ENCODE measurements around the gene NR5A2. TPM values are rescaled to one million over a fixed set of nuclear protein-coding genes. Genes with fewer than 3 reads are reported as not detected.

The NR5A2 gene
- total RNA-seq, 4 donors from 2014 or later = 5.0 to 21.5 (median 11.8) TPM

DNA sequence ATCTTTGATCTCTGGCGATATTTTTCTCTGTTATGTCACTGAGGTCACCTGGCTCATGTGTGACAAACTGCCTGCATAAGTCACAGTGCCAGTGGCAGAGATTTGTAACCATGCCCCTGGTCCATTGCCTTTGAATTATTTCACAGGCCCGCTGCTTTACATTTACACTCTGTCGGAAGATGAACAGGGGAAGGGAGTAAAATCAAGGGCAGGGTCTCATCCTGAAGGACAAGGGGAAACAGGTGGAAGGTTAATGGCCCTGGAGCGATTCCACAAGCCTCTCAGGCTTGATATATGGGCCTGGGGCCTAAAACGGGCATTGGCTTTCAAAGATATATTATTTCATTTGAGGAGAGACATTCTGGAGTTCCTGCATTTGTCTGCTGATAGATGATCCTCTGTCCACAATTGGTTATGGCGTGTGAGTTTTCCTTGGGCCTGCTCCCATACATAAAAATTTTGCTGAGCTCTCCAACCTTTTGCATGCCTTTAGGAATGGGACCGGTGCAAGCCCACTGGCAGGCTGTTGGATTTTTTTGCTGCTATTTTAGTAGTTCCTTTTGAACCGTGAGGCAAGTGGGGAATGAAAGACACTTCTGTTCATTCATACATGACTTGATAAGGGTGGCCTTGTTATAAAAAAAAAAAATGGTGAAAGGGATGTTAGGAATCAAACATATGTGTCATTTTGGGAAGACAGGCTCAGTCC, 51.9 kb downstream of the NR5A2 start:
- H3K27ac ChIP-seq = peak overlapping the region in 1 of 2 donors; percentile 44
- intact Hi-C loops (cut with DNase I; ENCODE audit: low total_unique reads) = no loop called here
- no peaks in the 10 kb centered on the region for H3K36me3 ChIP-seq

DNA sequence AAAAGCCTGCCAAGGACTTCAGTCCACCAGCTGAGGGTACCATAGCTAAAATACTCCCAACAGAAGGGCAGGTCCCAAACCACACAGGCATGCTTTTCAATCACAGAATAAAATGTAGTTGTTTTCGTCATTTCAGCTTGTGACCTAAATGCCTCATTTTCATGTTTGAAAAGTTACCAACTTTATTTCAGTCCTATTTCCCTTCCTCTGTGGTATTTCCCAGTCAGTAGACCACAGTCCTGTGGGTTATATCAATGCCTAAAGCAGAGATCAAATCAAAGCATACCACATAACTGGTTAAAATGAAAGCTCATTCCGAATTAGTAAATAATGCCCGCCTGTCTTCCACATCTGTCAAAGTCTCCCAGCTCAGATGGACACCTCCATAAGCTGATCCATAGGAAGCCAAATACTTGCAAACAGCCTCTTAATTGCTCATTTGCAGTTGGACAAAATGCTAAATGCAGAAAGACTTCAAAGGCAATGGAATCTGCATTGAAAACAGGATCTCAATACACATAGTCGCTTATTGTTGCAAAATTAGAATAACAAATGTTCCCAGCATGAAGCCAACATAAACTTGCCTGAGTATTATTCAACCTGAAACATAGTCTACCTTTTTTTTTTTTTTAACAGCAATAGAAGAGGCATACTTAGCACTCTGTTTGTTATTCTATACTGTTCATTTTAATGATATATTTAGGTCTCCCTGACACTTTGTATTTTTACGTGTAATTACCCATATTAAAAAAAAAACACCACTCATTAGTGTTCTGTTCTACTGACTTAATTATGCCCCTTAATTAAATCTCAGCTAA, 53.9 kb downstream of the NR5A2 start:
- intact Hi-C loops (cut with DNase I; ENCODE audit: low total_unique reads) = no loop called here
- no peaks in the 10 kb centered on the region for H3K9me3 ChIP-seq
- DNase-seq = no peak
- H3K36me3 ChIP-seq = no peaks in the 10 kb centered on the region
- H3K27me3 ChIP-seq = no peaks in the 10 kb centered on the region
- H3K4me1 ChIP-seq = no peaks in the 10 kb centered on the region
- no peak for TF ChIP-seq POLR2A (IDR thresholded peaks at IDR 0.05)
- no peak for TF ChIP-seq CTCF (IDR thresholded peaks at IDR 0.05)
- no peak overlapping the region for H3K4me3 ChIP-seq
- H3K27ac ChIP-seq = peak overlapping the region in 1 of 2 donors; percentile 14

More for the DNA sequence above, 51.9 kb downstream of the NR5A2 start:
- no peaks in the 10 kb centered on the region for H3K4me1 ChIP-seq
- TF ChIP-seq POLR2A (IDR thresholded peaks at IDR 0.05) = no peak
- no peak for TF ChIP-seq CTCF (IDR thresholded peaks at IDR 0.05)
- DNase-seq = no peak
- H3K27me3 ChIP-seq = no peaks in the 10 kb centered on the region
- no peak overlapping the region for H3K4me3 ChIP-seq
- H3K9me3 ChIP-seq = no peaks in the 10 kb centered on the region

- no peak overlapping the region for H3K4me3 ChIP-seq
- TF ChIP-seq POLR2A (IDR thresholded peaks at IDR 0.05) = no peak
- TF ChIP-seq CTCF (IDR thresholded peaks at IDR 0.05) = no peak
- no peaks in the 10 kb centered on the region for H3K9me3 ChIP-seq
- no peaks in the 10 kb centered on the region for H3K4me1 ChIP-seq
- H3K36me3 ChIP-seq = no peaks in the 10 kb centered on the region
- no peak for DNase-seq
- intact Hi-C loops (cut with DNase I; ENCODE audit: low total_unique reads) = no loop called here
- H3K27ac ChIP-seq = no peak overlapping the region
- no peaks in the 10 kb centered on the region for H3K27me3 ChIP-seq
These were observed 54.4 kb downstream of the NR5A2 start for GRCh38 chr1:200081969-200082245.

GRCh38 chr1:200082329-200082728, 54.8 kb downstream of the NR5A2 start:
- no peaks in the 10 kb centered on the region for H3K36me3 ChIP-seq
- no peak overlapping the region for H3K27ac ChIP-seq
- H3K4me3 ChIP-seq = no peak overlapping the region
- H3K4me1 ChIP-seq = no peaks in the 10 kb centered on the region
- TF ChIP-seq POLR2A (IDR thresholded peaks at IDR 0.05) (no peak), CTCF (IDR thresholded peaks at IDR 0.05) (no peak)
- DNase-seq = no peak
- intact Hi-C loops (cut with DNase I; ENCODE audit: low total_unique reads) = no loop called here
- H3K27me3 ChIP-seq = no peaks in the 10 kb centered on the region
- H3K9me3 ChIP-seq = no peaks in the 10 kb centered on the region
